ENCODE results near the gene IRF2BP2.
A peak's percentile ranks its signal among the peaks of the same experiment; 100 is the strongest.

The IRF2BP2 gene

GRCh38 chr1:234633246-234634003 lies 23.4 kb upstream of the IRF2BP2 start:
- DNase-seq, result peak in 1 of 3 experiments; percentile 10

- DNase-seq, result no peak
Measured at GRCh38 chr1:234632225-234632624, 22.2 kb upstream of the IRF2BP2 start.

- no peak for DNase-seq
Measured at GRCh38 chr1:234631721-234632125, 21.7 kb upstream of the IRF2BP2 start.

- no peak for DNase-seq
Measured at GRCh38 chr1:234629026-234629425, 19.0 kb upstream of the IRF2BP2 start.

GRCh38 chr1:234628089-234628488 lies 18.1 kb upstream of the IRF2BP2 start:
- DNase-seq, result peak in 1 of 3 experiments; percentile 9

GRCh38 chr1:234627009-234627950 lies 17.3 kb upstream of the IRF2BP2 start:
- no peak for DNase-seq

- DNase-seq, result no peak
Measured at GRCh38 chr1:234626391-234626790, 16.4 kb upstream of the IRF2BP2 start.

- DNase-seq, result peak in 1 of 3 experiments; percentile 53
Measured at GRCh38 chr1:234624724-234625117, 14.7 kb upstream of the IRF2BP2 start.

GRCh38 chr1:234621657-234622335 lies 11.8 kb upstream of the IRF2BP2 start:
- peak in 1 of 3 experiments; percentile 54 for DNase-seq

- DNase-seq, result no peak
Measured at GRCh38 chr1:234621127-234621468, 11.1 kb upstream of the IRF2BP2 start.

GRCh38 chr1:234620272-234621126 lies 10.5 kb upstream of the IRF2BP2 start:
- DNase-seq, result peak in 2 of 3 experiments; percentile 57 to 83

- DNase-seq, result peak in 2 of 3 experiments; percentile 57 to 96
Measured at GRCh38 chr1:234619794-234620247, 9.8 kb upstream of the IRF2BP2 start.

- DNase-seq, result peak in 2 of 3 experiments; percentile 48 to 80
Measured at GRCh38 chr1:234619071-234619480, 9.1 kb upstream of the IRF2BP2 start.

GRCh38 chr1:234618737-234619049 lies 8.7 kb upstream of the IRF2BP2 start:
- no peak for DNase-seq

- DNase-seq, result peak; percentile 15 to 57 (median 33)
Measured at GRCh38 chr1:234617986-234618736, 8.2 kb upstream of the IRF2BP2 start.

- no peak for DNase-seq
Measured at GRCh38 chr1:234617131-234617985, 7.4 kb upstream of the IRF2BP2 start.

GRCh38 chr1:234616644-234617043 lies 6.7 kb upstream of the IRF2BP2 start:
- DNase-seq, result peak in 1 of 3 experiments; percentile 23

- DNase-seq, result peak in 2 of 3 experiments; percentile 15 to 60
Measured at GRCh38 chr1:234614081-234614489, 4.1 kb upstream of the IRF2BP2 start.

- peak in 1 of 3 experiments; percentile 72 for DNase-seq
Measured at GRCh38 chr1:234613128-234613875, 3.3 kb upstream of the IRF2BP2 start.

Measured in NCI-H1417 (cell line).